HT1080 (cell line): Measurements from ENCODE around the gene FOXQ1. TPM values are rescaled to one million over a fixed set of nuclear protein-coding genes. Genes with fewer than 3 reads are reported as not detected.

Experiments used
- DNase-seq: peaks from one replicate; pipeline ENCODE4 v3.0.0-alpha.2; 2015; ENCODE audit warnings: low read depth
- total RNA-seq: library from RNA; depleted of rRNA; stranded (reverse); fragments of >200 nt; shearing (Covaris generic); gene quantifications from 2 replicates; pipeline ENCODE4 v1.2.3, GENCODE V29; 2014

Gene FOXQ1
- total RNA-seq, 1 experiment from 2014 or later = not detected

DNA sequence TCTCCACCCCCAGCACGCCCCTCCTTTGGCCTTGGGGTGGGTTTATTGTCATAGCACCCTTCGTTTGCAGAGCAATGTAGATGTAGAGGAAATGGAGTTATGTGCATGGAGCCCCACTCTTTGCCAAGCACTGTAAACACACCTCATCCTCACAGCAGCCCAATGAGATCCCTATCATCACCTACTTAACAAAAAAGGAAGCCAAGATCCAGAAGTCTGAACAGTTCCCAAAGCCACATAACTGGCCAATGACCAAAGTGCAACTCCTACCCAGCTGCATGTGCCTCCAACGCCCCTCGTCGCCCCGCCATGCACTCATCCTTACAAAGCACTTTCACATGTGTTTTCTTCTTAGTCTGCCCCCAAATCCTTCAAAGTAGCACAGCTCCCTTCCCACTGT is 21.8 kb upstream of the FOXQ1 start:
- DNase-seq = no peak

DNA sequence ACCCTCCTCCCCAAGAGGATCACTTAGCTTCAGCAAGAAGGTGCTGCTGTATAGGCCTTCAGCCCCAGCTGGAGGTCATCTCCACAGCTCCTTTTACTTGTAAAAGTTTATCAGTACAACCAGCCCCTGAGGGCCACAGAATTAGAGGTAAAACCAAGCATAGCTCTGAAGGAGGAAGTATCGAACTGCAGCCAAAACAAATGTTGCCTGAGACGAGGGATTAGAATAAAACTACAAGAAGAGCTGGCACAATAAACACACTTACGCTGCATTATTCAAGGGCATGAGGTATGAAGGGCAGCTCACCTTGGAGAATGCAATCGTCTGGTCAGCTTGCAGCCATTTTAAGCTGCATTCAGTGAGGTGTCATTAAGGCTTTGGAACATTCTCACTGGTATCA is 21.1 kb upstream of the FOXQ1 start:
- no peak for DNase-seq

DNA sequence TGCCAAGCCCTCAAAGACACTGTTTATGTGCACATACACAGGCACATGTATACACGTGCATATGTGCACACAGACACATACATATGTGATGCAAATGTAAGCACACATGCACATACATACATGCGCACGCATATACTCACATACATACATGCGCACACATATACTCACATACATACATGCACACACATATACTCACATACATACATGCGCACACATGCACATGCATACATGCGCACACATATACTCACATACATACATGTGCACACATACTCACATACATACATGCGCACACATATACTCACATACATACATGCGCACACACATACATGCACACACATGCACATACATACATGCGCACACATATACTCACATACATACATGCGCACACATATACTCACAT is 20.5 kb upstream of the FOXQ1 start:
- DNase-seq = no peak

DNA sequence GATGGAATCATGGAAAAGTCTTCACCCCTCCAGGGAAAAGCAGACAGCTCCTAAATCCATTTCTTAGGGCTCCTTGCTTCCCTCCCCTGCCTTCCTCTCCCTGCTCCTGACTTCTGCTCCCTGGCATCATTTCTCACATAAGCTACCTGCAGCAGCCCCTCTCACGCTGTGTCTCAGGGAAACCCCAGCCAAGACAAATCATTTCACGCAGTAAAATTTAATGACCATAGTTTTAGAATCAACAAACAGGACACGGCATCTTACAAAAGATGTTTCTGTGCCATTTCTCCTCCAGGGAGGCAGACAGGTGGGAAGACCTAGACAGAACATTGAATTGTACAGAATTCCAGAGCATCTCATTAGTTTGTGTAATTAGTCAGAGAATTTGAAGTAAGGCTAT is 16.5 kb upstream of the FOXQ1 start:
- no peak for DNase-seq

DNA sequence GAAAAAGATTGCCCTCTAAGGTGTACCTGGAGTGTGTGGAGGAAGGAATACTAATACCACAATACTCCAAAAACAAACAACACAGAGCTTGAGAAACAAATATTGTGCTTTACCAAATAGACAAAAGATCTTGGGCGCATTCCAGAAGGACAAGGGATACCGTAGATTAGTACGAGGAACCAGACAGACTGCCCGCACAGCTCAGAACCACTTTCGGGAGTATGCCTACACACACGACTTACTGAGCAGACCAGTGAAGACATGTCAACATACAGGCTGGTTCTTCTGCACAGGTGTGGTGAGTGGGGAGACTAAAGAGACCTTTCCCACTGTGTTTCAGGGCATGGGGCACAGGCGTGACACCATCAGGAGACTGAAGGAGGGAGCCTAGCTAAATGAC is 15.8 kb upstream of the FOXQ1 start:
- DNase-seq = no peak

DNA sequence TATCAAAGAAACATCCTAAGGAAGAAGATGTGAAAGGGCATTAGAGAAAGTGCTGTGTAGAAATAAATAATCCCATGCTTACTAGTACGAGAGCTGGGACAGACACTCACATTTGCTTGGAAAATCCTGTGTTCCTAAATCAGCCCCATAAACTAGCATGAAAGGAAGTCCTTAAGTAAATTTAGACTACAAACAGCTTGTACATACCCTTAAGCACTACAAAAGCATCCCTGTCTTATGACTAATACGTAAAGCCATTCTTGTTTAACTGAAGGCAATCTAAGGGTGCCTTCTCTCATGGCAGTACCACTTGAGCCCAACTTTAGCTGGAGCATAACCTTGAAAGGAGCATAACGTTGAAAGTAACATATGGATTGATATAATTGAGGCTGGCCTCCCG is 15.4 kb upstream of the FOXQ1 start:
- DNase-seq = peak; percentile 23

DNA sequence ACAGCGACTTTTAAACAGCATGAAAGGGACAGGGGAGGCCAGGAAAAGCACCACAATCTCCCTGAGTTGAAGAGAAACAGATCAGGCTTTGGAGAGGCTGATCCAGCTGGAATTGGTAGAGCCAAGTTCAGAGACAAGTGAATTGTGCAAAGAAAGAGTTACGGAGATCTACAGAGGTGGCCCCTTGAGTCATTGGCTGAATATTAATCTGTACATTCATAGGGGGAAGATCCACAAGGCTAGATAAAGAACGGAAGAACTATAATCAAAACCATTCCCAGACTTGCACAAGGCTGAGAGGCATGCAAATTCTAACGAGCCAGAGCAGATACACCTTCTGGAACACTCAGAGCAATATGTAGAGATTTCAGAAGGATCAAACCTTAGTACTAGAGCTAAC is 14.2 kb upstream of the FOXQ1 start:
- DNase-seq = no peak

DNA sequence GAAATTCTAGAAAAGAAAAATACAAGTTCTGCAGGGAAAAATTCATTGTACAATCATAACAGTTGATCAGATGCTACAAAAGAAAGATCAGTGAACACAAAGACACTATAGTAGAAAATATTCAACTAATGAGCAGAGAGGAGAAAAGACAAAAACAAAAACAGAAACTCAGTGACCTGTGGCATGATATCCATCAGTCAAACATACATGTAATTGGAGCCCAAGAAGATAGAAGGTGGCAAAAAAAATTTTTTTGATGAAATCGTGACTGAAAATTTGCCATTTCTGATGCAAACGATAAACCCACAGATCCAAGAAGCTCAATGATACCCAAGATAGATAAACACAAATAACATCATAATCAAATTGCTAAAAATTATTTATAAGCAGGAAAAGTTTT is 13.1 kb upstream of the FOXQ1 start:
- DNase-seq = no peak

DNA sequence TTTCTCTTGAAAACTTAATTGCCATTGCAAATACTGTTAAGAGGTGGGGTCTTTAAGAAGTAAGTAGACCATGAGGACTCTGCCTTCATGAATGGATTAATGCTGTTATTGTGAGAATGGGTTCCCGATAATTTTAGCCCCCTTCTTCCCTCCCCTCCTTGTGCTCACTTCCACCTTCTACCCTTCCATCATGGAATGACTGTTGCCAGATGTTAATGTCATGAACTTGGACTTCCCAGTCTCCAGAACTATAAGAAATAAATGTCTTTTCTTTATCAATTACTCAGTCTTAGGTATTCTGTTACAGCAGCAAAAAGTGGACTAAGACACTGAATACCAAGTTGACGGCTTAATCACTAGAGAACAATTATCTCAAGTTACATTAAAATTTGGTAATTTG is 5.8 kb upstream of the FOXQ1 start:
- DNase-seq = no peak

DNA sequence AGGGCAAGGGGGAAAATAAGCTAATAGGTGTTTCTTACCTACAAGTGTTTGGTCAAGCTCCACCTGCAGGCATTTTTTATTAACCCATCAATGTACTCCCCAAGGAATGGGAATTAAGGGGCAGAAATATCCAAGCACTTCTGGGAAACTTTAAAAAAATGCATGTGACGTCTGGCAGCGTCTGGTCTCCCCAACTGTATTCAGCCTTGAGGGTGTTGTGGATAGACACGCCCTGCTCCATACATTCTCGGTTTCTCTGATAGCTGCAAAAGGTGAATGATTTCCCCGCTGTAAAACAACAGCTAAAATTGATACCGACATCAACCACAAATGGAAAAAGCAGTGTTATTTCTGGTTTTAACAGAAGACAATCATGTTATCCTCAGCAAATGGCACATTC is 2.5 kb upstream of the FOXQ1 start:
- no peak for DNase-seq

DNA sequence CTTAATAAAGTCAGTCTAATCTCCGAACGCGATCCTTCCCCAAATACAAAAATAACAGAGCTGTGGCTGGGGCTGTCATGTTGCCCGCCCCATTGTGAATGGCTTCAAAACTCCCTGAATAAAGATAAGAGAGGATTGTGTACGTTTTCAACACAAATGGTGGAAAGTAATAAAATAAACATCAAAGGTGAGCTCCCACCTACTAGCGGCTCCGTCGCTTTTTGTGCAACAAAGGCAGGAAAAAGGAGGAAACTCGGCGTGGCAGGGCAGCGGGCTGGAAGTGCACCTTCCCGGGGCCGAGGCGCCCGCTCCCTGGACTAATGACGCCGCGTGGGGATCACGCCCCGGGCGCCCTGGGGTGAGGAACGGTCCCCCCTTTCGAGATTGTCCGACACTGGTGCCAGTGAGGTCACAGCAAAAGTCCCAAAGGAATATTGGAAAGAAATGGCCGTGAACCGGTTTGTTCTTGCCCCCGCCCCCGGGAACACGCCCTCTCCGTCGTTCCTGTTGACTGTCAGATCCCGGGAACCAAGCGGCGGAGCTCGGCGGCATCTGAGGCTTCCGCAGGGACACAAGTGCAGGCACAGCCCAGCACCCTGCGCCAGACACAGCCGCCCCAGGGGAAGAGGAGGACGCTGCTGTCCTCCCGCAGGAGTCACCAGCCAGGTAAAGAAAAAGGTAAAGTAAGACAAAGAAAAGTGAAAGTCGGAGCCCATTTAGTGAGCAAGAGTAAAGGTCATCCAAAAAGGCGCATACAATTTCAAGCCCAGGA is 1.1 kb upstream of the FOXQ1 start:
- no peak for DNase-seq

DNA sequence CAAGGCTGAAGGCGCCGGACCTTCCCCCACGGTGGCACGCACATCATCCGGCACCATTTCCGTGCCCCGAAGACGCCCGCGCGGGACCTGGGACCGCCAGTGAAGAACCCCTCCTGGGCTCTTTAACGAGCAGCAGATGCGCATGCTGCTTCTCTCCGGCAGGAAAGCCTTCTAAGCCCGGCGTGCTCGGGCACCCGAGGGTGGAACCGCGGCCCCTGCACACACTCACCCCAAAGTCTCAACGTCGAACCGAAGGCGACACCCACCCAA is 240 bp downstream of the FOXQ1 start:
- no peak for DNase-seq

DNA sequence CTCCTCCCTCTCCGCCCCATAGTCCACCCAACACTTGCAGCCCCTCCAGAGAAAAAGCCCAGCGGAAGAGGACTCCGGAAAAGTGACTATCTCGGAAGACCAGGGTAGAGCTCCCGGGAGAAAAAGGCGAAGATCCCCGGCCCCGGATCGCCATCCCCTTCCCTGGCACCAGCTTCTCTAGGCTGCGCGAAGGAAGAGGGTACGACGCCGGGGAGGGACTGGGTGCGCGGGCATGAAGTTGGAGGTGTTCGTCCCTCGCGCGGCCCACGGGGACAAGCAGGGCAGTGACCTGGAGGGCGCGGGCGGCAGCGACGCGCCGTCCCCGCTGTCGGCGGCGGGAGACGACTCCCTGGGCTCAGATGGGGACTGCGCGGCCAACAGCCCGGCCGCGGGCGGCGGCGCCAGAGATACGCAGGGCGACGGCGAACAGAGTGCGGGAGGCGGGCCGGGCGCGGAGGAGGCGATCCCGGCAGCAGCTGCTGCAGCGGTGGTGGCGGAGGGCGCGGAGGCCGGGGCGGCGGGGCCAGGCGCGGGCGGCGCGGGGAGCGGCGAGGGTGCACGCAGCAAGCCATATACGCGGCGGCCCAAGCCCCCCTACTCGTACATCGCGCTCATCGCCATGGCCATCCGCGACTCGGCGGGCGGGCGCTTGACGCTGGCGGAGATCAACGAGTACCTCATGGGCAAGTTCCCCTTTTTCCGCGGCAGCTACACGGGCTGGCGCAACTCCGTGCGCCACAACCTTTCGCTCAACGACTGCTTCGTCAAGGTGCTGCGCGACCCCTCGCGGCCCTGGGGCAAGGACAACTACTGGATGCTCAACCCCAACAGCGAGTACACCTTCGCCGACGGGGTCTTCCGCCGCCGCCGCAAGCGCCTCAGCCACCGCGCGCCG is 822 bp downstream of the FOXQ1 start:
- no peak for DNase-seq

DNA sequence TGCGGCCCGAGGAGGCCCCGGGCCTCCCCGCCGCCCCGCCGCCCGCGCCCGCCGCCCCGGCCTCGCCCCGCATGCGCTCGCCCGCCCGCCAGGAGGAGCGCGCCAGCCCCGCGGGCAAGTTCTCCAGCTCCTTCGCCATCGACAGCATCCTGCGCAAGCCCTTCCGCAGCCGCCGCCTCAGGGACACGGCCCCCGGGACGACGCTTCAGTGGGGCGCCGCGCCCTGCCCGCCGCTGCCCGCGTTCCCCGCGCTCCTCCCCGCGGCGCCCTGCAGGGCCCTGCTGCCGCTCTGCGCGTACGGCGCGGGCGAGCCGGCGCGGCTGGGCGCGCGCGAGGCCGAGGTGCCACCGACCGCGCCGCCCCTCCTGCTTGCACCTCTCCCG is 1.5 kb downstream of the FOXQ1 start:
- DNase-seq = no peak

DNA sequence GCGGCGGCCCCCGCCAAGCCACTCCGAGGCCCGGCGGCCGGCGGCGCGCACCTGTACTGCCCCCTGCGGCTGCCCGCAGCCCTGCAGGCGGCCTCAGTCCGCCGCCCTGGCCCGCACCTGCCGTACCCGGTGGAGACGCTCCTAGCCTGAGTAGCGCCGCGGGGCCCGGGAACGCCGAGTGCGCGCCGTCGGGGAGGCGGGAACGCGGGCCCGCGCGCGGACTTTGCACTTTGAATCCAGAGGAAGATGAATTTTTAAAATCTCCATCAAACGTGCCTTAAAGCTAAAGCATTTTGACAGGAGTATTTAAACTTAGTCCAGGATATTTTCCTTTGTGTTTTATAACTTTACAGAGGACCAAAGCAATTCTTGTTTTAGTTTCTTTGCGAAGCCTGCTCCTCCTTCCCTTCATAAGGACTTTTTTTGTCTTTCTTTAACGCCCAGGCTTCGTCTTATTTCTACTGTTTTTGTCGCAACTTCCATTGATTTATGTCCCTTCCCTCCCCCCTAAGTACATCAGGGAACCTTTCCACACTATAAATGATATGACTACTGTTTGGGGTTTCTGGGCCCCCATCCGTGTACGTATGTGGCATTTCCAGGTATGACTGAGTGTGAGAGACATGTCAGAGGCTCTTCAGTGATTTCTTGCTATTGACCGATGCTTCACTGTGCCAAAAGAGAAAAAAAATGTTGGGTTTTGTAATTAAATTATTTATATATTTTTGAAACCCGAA is 2.0 kb downstream of the FOXQ1 start:
- DNase-seq = no peak

DNA sequence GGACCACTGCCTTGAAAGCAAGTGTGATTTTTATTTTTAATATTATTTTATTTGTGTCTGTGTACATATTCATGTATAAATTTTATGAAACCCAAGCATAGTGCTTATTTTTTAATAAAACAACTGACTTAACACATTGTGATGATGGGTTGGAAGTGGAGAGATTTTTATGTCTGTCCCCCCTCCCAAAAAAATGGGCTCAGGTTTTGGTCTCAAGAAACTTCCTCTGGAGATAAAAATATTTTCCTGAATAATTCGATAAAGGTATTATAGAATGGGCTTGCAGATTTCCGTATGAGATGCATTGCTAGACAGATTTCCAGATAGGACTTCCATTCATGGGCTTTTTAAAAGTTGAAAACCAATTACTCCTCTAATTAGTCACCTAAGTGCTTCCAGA is 2.7 kb downstream of the FOXQ1 start:
- no peak for DNase-seq

DNA sequence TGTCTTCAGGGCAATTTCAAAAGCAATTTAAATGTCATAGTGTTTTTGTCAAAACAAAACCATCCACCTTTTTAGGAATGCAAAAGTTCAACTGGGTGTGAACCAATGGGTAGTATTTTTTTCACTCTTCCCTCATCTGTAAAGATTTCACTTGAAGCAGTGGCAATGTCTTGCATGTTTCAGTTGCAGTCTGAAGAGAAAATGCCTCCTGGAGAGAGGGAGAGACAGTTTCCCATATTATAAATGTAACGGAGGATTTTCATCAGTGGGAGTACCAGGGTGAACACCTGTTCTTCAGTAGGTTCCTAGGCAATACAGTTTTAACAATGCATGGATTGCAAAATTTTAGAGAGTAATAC is 3.3 kb downstream of the FOXQ1 start:
- DNase-seq = no peak

DNA sequence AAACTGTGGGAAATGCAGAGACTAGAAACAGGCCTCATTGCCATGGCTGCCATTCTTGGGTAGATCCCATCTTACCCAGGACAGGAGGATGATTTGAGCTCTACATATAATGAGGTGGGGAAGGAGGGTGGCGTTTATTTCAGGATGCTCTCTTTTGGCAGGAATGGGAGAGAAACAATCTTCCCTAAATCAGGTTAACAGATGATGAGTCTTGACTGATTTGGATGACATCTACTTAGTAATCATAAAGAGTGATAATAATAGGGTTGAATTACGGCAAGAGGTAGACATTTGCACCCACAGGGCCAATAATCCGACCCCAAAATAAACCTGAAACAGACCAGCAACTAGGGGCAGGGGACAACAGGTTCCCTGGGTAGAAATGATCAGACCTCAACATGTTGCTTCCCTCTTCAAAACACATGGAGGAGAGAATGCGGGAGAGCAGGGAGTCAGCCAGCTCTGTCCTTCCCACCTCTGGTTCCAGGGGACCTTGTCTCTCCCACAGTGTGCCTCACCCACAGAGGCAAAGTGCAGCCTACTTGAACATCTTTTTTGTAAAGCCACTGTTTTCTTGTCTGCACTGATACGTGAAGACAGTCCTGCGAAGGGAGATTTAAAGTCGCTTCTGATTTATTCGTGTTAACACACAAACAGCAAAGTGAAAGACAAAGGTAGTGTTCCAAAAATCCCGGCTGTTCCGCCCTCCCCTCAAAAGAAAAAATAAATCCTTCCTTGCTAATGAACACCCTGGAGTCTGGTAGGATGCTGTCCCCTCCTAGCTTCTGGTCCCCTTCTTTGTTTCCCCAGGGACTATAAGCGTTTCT is 3.9 kb downstream of the FOXQ1 start:
- no peak for DNase-seq

DNA sequence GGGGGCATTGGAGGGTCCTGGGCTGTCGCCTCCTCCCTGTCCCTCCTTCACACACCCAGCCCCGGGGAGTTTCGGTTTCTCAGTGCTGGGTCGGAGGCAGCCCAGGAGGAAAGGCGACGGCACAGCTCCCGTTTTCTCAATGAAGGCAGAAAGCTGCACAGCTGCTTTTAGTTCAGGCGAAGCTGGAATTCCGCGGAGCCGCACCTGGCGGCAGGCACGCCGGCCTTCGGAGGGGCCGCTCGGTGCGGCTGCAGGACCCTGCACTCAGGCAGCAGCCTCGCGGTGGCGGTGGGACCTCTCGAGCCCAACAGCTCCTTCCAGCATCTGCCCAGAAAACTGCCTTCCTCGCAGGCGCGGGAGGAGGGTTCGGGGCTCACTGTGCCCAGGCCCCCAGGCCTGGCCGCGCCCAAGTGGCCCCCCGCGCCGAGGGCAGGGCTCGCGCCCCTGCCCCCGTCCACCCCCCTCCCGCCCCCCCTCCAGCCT is 4.6 kb downstream of the FOXQ1 start:
- no peak for DNase-seq

DNA sequence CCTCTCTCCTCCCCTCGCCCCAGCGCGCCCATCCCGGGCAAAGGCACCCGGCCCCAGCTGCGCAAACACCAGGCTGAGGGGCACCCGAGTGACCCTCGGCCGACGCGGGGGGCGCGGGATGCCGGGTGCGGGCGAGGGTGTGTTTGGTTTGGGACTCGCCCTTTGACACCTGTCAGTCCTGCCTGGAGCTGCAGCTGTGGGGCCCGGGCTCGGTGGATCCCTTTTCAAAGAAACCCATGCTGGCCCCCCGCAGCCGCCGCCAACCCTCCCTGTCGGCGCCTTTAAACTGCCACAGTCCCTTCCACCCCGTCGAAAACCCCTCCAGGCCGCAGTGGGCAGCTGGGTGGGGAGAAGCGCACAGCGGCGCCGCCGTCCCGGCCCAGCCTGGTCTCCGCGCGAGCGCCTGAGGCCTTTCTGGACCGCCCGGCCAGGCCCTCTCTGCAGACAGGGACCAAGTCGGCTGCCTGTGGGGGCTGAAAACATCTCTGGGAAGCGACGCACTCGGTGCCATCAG is 5.5 kb downstream of the FOXQ1 start:
- no peak for DNase-seq

DNA sequence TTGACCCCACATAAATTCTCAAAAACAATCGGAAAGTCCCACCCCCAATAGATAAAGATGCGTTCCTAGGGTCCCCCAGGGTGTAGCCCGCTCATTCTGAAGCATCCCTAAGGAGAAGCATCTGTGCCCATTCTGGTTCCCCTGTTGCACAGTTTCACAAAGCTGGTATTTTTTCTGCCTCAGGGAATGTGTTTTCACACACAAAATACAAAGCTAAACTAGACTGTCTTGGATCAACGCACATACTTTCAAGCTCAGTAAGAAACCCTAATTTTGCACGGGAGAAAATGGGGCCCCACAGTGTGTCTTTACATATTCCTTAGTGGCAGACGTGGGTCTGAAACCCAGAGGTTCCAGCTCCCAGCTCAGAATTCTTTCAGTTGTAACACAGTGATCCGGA is 6.1 kb downstream of the FOXQ1 start:
- DNase-seq = no peak
